ENCODE data around the gene HOXA9.

DNA sequence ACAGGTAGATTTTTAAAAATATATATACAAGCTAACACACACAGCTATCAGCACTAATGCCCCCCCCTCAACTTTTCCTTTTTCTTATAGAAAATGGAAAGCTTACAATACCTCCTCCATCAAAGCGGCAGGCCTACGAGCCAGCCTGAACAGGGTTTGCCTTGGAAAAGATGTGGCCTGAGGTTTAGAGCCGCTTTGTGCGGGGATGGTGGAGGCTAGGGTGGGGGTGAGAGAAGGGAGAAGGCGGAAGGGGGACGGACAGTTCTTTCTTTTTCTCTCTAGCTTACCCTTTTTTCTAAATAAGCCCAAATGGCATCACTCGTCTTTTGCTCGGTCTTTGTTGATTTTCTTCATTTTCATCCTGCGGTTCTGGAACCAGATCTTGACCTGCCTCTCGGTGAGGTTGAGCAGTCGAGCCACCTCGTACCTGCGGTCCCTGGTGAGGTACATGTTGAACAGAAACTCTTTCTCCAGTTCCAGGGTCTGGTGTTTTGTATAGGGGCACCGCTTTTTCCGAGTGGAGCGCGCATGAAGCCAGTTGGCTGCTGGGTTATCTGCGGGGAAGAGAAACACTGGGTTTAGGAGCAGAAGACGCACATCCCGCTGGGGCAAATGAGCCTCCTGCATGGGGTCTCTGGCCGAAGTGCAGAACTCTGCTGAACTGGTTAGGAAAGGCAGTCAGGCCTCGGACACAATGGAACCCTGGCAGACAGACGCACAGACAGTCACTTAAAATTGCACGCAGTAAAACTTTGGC, 1.9 kb downstream of the HOXA9 start:
- TF ChIP-seq, protein P1, sequence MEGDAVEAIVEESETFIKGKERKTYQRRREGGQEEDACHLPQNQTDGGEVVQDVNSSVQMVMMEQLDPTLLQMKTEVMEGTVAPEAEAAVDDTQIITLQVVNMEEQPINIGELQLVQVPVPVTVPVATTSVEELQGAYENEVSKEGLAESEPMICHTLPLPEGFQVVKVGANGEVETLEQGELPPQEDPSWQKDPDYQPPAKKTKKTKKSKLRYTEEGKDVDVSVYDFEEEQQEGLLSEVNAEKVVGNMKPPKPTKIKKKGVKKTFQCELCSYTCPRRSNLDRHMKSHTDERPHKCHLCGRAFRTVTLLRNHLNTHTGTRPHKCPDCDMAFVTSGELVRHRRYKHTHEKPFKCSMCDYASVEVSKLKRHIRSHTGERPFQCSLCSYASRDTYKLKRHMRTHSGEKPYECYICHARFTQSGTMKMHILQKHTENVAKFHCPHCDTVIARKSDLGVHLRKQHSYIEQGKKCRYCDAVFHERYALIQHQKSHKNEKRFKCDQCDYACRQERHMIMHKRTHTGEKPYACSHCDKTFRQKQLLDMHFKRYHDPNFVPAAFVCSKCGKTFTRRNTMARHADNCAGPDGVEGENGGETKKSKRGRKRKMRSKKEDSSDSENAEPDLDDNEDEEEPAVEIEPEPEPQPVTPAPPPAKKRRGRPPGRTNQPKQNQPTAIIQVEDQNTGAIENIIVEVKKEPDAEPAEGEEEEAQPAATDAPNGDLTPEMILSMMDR (IDR thresholded peaks at IDR 0.05): no peak
- TF ChIP-seq POLR2A (IDR thresholded peaks at IDR 0.05) (no peak), POLR2AphosphoS5 (IDR thresholded peaks at IDR 0.05) (no peak)
